Sciatic nerve (tissue), 2 donors: ENCODE data around the gene PRAC2. TPM values are rescaled to one million over a fixed set of nuclear protein-coding genes. Genes with fewer than 3 reads are reported as not detected.

Experiments
- ATAC-seq: fragments of 200-7000 bp; cut with Tn5 transposase; one replicate; pipeline ENCODE4 v1.9.1; 2020; ENCODE audit warnings: mild to moderate bottlenecking, moderate library complexity
- DNase-seq: peaks from one replicate; pipeline ENCODE4 v3.0.0-alpha.2; 2020; ENCODE audit warnings: low spot score
- intact Hi-C: fragments of 100-400 bp; cut with DNase I; formaldehyde crosslinking; loops from one replicate; pipeline ENCODE4 v1.14.2; 2022
- total RNA-seq: library from RNA; stranded (reverse); fragmentation: NEBNext Ultra II Directional; extraction: Animal tissue kit (Norgen Biotek cat#: 25700); gene quantifications from one replicate; pipeline ENCODE4 v1.2.1, GENCODE V29; 2021
- donor health status: DM: no; HTN: no; CAD: no.
- donor health status: DM: no; HTN: no; CAD: no.

PRAC2 gene
- total RNA-seq, 1 donor from 2014 or later, result not detected

DNA sequence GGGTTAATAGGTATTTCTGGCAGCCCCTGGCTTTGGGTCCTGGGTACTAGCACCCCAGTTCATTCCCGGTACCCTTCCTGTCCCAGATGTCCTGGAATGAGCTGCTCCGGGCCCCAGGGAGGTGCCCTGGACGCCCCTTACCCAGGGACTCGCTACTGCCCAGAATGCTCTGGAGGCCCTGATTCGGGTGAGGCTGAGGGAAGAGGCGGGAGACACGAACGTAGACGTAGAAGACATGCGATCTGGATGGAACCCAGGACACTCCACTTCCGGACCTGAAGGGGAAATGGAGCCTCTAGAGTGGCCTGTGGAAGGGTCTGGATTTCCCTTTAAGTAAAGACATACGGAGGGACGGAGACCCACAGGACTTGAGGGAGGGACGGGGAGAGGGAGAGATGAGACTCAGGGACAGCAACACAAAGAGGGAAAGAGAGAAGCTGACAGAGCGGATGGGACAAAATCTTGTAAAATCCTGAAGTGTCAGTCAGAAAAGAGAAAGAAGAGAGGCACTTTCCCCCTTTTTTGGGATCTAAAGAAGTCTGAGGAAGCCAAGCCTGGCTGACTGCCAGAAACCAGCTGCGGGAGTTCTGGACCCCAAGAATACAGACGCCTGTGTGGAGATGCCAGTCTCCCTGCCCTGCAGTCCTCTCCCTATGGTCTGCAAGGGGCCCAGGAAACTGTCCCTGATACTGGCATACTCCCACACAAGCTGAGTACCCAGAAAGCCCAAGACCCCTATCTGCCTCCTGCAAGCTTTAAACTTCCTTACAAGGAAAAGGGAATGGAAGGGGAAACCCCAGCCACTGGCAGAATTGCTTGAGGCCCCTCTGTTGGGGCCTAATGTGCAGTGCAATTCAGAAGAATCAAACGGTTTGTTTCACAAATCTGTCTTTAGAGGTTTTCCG, 6.6 kb downstream of the PRAC2 start:
- DNase-seq (no peak), ATAC-seq (no peak)
- intact Hi-C loops, result loop anchor here (5.0 to 10.0 kb wide), 2 partner anchors 265 to 877 kb away; partner anchors contain the start of genes IGF2BP1 and SP6

DNA sequence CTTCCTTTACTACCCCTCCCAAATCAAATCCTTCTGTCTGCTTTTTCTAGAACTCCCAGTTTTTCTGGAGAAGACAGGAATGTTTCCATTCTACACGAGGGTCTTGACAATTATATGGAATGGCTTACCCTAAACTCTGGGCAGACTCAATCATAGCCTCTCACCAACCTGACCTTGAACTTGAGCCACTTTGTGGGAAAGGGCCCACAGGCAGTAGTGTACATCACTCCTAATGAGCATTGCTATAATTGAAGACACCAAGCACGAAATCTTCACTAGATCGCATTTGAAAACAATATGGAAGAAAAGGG, 7.2 kb downstream of the PRAC2 start:
- ATAC-seq (no peak), DNase-seq (no peak)
- intact Hi-C loops, result loop anchor here (5.0 kb wide), 1 partner anchor 878 kb away; the partner anchor contains the start of gene SP6

DNA sequence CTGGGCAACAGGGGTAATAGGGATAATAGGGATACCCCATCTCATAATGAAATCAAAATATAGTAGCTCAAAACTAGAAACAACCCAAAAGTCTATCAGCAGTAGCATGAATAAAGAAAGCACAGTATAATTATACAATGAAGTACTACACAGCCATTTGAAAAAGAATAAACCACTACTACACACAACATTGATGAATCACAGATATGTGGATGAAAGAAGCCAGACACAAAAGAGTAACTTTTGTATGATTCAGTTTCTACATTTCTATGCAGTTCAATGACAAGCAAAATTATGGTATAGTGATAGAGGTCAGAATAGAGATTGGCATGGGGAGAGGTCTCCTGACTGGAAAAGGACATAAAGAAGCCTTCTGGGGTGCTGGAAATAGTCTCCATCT, 8.4 kb downstream of the PRAC2 start:
- DNase-seq (no peak), ATAC-seq (no peak)
- intact Hi-C loops, result loop anchor here (5.0 kb wide), 1 partner anchor 879 kb away; the partner anchor contains the start of gene SP6

DNA sequence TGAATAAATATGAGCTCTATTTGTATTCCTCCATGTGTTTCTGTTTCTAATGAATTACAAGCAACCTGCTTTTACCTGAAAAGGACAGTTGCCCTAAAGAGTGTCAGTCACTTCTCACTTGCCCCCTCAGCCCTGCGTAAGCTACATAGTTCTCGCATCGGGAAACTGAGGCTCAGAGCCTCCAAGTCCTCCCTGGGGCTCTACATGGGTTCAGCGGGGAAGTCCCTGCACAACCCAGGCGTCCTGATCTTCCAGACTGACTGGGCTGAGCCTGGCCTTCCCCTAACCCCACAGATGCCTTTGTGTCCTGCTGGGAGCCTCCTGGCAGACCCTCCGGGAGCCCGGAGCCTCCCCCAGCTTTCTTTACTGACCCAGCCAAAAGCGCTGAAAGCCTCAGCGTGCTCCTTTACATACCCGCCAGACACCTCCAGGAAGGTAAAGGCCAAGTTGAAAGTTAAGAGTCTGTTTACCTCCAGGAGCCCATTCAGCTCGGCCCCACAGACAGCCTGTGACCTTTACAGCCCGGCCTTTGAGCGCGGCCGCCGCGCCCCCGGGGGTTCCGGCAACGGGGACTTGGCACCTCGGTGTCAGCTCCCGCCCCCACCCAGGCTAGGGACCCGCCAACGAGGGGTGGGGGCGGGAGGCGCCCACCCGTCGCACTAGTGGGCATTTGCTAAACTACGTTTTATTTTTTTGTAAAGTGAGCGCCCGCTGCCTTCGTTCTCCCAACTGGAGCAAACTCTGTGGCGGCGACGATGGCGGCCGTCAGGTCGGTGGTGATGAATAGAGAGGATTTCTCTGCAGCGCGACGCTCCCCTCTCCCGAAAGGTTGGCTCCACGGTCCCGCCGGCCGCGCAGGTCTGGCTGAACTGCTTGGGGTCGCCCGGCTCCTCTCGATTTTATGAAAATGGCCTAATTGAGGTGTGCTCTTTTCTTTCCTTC, 10.0 kb downstream of the PRAC2 start:
- intact Hi-C loops, result loop anchor here (5.0 kb wide), 1 partner anchor 881 kb away; the partner anchor contains the start of gene SP6
- ATAC-seq (no peak), DNase-seq (no peak)

DNA sequence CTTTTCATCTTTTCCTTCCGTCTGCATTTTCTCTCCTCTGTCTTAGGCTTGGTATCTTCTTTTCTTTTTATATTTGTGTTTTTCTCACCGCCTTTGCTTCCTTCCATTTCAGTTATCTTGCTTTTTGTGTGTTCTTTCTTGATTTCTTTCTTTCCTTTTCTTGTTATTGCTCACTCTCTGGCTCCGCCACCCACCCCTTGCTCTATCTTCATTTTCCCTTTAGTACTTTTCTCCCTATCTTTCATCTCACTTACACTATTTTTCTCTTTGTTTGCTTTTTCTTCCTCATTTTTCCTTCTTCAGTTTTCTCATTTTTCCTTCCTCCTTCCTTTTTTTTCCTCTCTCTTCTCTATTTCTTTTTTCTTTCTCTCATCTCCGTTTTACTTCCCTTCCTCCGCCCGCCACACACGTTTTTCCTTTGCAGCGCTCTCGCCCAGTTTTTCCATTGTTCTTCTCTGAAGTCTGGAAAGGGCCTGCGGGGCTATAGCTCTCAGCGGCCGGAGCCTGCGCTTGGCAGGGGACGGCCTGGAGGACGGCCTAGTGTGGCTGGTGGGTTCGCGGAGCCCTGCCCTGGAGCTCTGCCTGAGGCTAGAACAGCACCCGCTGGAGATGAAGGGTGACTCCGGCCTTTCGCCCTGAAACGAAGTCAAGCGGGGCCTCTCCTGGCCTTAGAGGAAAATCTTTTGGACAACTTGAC, 10.8 kb downstream of the PRAC2 start:
- no peak for DNase-seq
- ATAC-seq, result no peak
- intact Hi-C loops, result loop anchor here (5.0 kb wide), 1 partner anchor 881 kb away; the partner anchor contains the start of gene SP6

DNA sequence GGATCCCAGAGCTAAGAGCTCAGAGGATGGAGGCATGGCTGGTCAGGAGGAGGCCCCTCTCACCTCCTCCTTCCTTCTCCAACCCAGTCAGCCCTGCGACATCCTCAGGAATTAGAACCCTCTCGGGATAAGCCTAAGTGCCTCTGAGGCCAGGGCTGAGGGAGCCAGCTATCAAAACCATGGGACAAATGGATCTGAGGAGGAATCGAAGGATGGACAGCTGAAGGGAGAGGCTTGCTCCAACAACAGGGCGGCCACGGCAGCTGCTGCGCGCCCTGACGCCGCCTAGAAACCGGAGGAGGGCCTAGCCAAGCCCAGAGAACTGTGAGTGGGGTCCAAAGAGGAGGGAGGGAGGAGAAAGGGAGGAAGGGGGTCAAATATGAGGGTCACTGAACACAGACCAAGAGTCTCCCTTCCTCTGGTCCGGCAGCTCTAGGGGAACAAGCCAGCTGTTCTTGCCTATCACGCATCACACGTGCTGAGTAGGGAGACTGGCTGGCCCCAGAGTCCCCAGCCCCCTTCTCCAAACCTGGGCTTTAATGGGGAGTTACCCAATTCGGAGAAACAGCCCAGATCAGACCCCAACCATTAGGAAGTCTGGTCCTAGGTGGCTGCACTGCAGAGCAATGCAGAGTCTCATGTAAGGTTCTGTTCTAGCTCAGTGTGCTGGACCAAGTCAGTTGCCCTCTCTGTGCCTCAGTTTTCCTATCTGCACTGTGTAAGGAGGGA, 11.5 kb downstream of the PRAC2 start:
- no peak for ATAC-seq
- DNase-seq, result no peak
- intact Hi-C loops, result loop anchor here (5.0 kb wide), 1 partner anchor 882 kb away; the partner anchor contains the start of gene SP6

DNA sequence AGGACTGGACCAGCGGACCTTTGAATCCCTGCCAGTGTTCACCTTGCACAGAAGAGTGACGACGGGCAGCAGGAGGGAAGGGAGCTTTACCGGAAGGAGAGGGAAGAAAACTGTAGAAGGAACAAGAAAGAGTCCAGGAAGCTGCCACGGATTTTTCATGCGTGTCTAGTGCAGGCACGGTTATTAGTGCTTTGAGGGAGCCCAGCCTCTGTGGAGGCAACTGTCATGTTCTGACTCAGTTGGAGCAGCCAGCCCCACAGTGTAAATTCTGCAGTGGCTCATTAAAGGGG, 12.0 kb downstream of the PRAC2 start:
- intact Hi-C loops, result no loop called here
- ATAC-seq, result no peak
- DNase-seq, result no peak

DNA sequence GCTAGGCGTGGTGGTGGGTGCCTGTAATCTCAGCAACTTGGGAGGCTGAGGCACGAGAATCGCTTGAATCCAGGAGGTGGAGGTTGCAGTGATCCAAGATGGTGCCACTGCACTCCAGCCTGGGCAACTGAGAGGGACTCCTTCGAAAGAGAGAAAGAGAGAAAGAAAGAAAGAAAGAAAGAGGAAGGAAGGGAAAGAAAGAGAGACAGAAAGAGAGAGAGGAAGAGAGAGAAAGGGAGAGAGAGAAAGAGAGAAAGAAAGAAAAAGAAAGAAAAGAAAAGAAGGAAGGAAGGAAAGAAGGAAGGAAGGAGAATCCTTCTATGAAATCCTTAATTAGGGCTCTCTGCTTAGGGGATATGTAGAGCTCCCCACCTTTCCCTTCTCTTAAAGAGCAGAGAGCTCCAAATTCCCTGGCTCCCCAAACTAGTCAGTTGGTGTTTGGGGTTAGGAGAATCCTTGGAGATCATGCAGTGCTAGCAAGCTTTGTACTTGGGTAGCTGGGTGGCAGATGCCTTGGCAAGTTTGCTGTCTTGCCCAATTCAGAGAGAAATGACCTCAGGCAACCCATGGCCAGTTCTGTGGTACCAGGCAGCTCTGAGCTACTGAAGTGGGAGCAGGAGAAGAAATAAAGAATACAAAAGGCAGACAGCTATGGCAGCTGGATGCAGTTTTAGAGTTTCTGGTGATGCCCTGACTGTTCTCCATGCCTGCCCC, 14.5 kb downstream of the PRAC2 start:
- intact Hi-C loops, result no loop called here
- ATAC-seq, result no peak
- DNase-seq, result no peak

DNA sequence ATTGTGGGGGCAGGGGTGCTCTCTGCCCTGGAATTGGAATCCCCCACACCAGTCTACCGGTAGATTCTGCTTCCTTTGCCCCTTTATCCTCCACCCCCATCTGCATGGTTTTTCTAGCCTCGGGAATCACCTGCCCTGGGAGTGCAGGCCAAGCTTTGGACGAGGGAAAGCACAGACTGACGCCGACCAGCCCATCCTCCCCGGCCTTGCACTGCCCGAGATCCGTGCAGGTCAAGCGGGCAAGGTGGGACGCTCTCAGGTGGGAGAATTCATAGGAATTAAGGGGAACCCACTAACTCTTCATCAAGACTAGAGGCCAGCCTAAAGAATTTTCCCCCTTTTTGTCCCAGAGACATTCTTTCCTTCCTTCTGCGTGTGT, 15.4 kb downstream of the PRAC2 start:
- no peak for ATAC-seq
- no peak for DNase-seq
- intact Hi-C loops, result no loop called here

DNA sequence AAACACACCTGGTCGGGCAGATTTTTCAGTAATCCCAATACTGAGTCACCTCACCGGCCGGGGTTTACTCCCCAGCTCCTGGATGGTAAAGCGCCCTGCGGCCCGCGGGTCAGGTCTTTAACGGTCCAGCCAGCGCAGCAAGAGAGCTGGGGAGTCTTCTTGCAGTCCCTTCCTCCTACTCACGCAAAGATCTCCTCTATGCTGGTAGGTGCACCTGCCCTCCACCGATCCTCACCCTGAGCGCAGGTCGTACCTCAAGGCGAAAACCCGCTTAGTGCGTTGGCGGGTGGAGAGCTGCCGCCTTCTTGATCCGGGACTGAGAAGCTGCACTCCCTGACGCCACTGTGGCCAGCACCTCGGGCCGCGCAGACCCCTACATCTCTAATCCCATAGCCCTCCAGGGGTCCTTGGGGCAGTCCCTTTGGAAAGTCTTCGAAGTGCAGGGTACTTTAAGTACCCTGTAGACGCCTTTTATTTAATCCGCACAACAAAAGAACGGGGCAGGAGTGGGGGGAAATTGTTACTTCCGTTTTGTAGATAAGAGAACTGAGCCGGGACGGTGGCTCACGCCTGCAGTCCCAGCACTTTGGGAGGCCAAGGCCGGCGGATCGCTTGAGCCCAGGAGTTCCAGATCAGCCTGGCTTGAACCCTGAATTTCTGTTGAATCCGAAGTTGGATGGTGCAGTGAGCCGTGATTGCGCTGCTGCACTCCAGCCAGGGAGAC, 16.0 kb downstream of the PRAC2 start:
- no peak for DNase-seq
- intact Hi-C loops, result no loop called here
- ATAC-seq, result no peak

DNA sequence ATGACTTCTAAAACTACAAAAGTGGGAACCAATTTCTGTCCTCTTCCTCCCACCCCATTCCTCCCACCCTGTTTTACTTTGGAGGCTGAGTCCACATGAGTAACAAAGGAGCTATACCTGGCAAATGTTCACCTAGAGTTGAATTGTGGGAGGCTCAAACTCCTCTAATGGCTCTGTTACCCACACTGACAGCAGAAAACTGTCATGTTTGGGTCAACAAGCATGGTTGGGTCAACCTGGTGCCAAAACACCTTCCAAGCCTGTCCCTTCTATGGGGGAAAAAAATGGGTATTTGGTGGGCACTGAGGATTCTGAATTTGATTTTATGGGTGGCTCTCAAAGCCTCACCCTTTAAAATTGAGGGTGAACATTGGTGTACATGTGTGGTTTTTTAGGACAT, 17.6 kb downstream of the PRAC2 start:
- intact Hi-C loops, result loop anchor here (5.0 kb wide), 1 partner anchor 1527 kb away; no protein-coding TSS in a partner anchor
- ATAC-seq (no peak), DNase-seq (no peak)

DNA sequence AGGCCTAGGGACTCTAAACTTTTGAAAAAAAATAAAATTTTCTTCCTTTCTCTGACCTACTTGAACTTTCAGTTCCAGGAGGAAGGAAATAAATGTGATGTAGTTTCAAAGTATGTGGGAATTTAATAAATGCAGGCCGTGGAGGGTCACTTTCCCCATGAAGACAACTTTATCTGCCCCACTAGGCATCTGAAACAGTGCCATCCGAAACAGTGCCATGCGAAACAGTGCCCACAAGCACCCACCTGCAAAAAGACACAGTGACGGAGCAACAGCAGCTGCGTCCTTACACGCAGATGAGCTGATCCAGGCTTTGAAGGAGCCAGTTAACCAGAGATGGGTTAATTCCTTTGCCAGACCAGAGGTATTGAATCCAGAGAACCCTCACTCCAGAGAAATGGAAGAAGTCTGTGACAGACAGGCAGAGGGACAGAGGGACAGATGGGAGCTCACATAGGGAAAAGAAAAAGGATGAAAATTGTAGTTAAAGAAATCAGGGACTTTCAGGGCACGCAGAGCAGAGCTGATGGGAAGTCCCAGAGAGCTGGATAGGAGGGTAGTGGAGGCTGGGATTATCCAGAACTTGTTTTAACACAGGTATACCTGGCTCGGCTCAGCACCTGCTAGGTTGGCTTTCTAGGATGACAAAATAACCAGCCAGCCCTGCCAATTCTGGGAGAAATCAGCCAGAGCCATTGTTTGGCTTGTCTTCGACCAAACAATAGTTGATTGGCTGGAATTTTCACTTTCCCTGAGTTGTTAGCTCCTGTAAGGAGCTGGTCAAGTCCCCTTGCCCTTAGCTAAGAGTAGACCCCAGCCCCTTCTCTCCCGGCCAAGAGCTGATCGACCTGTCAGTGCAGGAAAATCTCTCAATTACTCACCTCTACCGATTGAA, 22.6 kb downstream of the PRAC2 start:
- DNase-seq, result no peak
- ATAC-seq, result no peak
- intact Hi-C loops, result no loop called here

DNA sequence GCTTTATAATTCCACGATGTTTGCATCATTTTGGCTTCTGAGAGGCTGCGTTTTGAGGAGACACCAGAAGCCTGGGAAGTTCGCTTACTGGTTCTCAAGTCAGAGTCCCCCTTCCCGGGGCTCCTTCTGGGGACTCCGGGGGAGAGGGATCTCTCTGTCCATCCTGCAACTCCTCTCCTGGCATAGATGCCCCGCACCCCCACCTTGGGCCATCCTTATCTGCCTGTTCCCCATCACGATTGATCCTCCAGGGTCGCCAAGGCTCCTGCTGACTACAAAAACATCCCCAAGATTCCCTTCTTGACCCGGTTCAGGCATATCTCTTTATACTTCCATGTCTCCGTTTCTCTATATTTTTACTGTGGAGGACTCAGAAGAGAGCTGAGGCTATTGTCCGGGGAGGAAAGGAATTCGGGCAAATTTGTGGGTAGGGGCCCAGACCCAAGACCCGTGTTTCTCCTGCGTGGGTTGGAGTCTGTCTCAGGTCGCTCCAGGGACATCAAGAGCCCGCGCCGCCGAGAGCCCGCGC, 24.0 kb downstream of the PRAC2 start:
- ATAC-seq, result no peak
- DNase-seq, result no peak
- intact Hi-C loops, result no loop called here

DNA sequence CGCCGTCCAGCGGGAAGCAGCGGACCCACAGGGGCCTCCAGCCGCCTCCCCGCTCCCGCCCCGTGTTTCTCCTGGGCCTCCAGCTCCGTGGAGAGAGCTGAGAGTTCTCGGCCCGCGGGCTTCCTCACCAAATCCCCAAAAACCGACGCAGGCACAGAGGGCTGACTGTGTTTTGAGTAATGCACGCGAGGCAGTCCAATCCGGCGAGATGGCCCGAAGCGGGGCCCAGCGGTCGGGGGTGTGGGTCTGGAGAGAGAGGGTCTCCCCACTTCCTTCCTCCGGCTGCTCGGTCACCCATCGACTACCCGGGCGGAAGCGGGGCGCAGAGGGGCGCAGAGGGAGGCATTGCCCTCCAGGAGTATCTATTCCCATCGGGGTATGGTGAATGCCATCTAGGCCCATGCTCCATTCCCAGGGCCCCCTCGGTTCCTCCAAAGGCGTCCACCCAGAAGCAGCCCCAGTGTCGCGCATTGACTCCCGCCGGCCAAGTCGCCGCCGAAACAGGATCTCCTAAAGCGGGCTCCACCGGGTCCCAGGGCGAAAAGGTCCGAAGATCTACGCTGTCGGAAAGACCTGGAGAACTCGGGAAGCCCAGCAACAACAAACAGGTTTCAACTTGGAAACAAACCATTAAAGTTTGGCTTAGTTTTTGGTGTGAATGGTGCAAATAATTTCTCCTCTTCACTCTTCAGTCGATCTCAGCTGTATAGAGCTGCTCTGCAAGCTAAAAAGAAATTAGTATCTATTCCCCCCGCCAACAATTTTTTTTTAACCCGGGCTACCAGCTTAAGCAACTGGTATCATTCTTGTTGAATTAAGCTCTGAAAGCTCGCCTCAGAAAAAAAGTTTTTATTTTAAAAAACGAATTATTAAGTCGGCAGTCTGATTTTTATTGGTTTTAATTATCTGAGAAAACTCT, 24.7 kb downstream of the PRAC2 start:
- intact Hi-C loops, result no loop called here
- no peak for ATAC-seq
- DNase-seq, result no peak
